PC-9 (cell line): ENCODE measurements around the gene GPR34. TPM values are rescaled to one million over a fixed set of nuclear protein-coding genes. Genes with fewer than 3 reads are reported as not detected.

Source experiments
- BruUV-seq: library from RNA; stranded (reverse); fragments of 400-500 nt; replicated peaks from 2 replicates; lab custom pipeline; 2021; lab: Mats Ljungman, UMichigan
- CTCF ChIA-PET: fragments of 300-600 bp; sonication (Branson Sonifier 250); formaldehyde crosslinking; loops from one replicate; lab custom pipeline; 2022; ENCODE audit warnings: antibody characterized with exemption; lab: Charles Lee
- POLR2A ChIA-PET: fragments of 300-600 bp; sonication (Branson Sonifier 250); formaldehyde crosslinking; loops from one replicate; lab custom pipeline; 2022; ENCODE audit warnings: antibody characterized with exemption; ENCODE audit not compliant: unreplicated experiment; lab: Charles Lee
- DNase-seq, 2 experiments: peaks; one replicate each; pipeline versions ENCODE4 v3.0.0 to v3.0.0-alpha.2; 2015 to 2022; ENCODE audit warnings: mixed read lengths in 1 of 2
- H2AFZ ChIP-seq: fragments of 200-600 bp; sonication (generic); 2 replicates; pipeline ENCODE4 v1.8.1; 2017; ENCODE audit warnings: antibody characterized with exemption
- H3F3A ChIP-seq: fragments of 200-600 bp; sonication (generic); 2 replicates; pipeline ENCODE4 v1.8.1; 2017; ENCODE audit warnings: antibody characterized with exemption, mild to moderate bottlenecking, low read depth; ENCODE audit not compliant: insufficient read depth
- H3K27ac ChIP-seq: fragments of 200-600 bp; sonication (generic); 2 replicates; pipeline ENCODE4 v1.6.1; 2016; ENCODE audit warnings: mixed run types
- H3K27me3 ChIP-seq: fragments of 200-600 bp; sonication (generic); 2 replicates; pipeline ENCODE4 v1.6.1; 2016; ENCODE audit warnings: low read depth, mixed run types; ENCODE audit not compliant: insufficient read depth
- H3K36me3 ChIP-seq: fragments of 200-600 bp; sonication (generic); 2 replicates; pipeline ENCODE4 v1.6.1; 2016; ENCODE audit warnings: low read depth, mixed run types
- H3K4me1 ChIP-seq: fragments of 200-600 bp; sonication (generic); replicated peaks from 2 replicates; pipeline ENCODE4 v1.6.1; 2016; ENCODE audit warnings: mixed run types; ENCODE audit not compliant: insufficient read depth
- H3K4me2 ChIP-seq: fragments of 200-600 bp; sonication (generic); 2 replicates; pipeline ENCODE4 v1.6.1; 2017; ENCODE audit warnings: mixed run types
- H3K4me3 ChIP-seq: fragments of 200-600 bp; sonication (generic); 2 replicates; pipeline ENCODE4 v1.6.1; 2016; ENCODE audit warnings: mixed run types
- H3K79me2 ChIP-seq: fragments of 200-600 bp; sonication (generic); 2 replicates; pipeline ENCODE4 v1.6.1; 2017; ENCODE audit warnings: low read depth, mixed run types
- H3K9me2 ChIP-seq: fragments of 200-600 bp; sonication (generic); 2 replicates; pipeline ENCODE4 v1.8.1; 2017; ENCODE audit warnings: mild to moderate bottlenecking; ENCODE audit not compliant: insufficient read depth
- H3K9me3 ChIP-seq: fragments of 200-600 bp; sonication (generic); 2 replicates; pipeline ENCODE4 v1.8.1; 2016; ENCODE audit warnings: low read depth; ENCODE audit not compliant: insufficient read depth
- H4K20me1 ChIP-seq: fragments of 200-600 bp; sonication (generic); 2 replicates; pipeline ENCODE4 v1.8.1; 2017; ENCODE audit not compliant: insufficient read depth
- EZH2 ChIP-seq: fragments of 200-600 bp; sonication (generic); IDR thresholded peaks from 2 replicates; pipeline ENCODE4 v1.8.0; 2017; ENCODE audit warnings: antibody characterized with exemption, low read depth
- intact Hi-C: fragments of 100-400 bp; cut with micrococcal nuclease; formaldehyde crosslinking; loops from one replicate; pipeline ENCODE4 v1.10.0; 2022; ENCODE audit not compliant: unreplicated experiment
- total RNA-seq: library from RNA; stranded (reverse); gene quantifications from 2 replicates; pipeline ENCODE4 v1.2.3, GENCODE V29; 2021
- TF ChIP-seq, protein P1 (sequence below): fragments of 200-600 bp; sonication (generic); conservative IDR thresholded peaks from 2 replicates; pipeline ENCODE4 v1.6.1; 2017; ENCODE audit warnings: mixed run types, antibody characterized with exemption, mild to moderate bottlenecking, moderate library complexity

GPR34 gene
- total RNA-seq, 1 experiment from 2014 or later, result not detected

GRCh38 chrX:41655631-41656030, 33.1 kb upstream of the GPR34 start:
- no peaks in the 10 kb centered on the region for H3K36me3 ChIP-seq
- no peak for DNase-seq
- no peaks in the 10 kb centered on the region for H3K9me3 ChIP-seq
- no peak overlapping the region for H3K4me2 ChIP-seq
- no peaks in the 10 kb centered on the region for H3F3A ChIP-seq
- intact Hi-C loops, result no loop called here
- no peak overlapping the region for H3K27ac ChIP-seq
- TF ChIP-seq, protein P1, sequence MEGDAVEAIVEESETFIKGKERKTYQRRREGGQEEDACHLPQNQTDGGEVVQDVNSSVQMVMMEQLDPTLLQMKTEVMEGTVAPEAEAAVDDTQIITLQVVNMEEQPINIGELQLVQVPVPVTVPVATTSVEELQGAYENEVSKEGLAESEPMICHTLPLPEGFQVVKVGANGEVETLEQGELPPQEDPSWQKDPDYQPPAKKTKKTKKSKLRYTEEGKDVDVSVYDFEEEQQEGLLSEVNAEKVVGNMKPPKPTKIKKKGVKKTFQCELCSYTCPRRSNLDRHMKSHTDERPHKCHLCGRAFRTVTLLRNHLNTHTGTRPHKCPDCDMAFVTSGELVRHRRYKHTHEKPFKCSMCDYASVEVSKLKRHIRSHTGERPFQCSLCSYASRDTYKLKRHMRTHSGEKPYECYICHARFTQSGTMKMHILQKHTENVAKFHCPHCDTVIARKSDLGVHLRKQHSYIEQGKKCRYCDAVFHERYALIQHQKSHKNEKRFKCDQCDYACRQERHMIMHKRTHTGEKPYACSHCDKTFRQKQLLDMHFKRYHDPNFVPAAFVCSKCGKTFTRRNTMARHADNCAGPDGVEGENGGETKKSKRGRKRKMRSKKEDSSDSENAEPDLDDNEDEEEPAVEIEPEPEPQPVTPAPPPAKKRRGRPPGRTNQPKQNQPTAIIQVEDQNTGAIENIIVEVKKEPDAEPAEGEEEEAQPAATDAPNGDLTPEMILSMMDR, result no peak
- no peak for TF ChIP-seq EZH2
- CTCF ChIA-PET, result no interaction called here
- no peak overlapping the region for H3K4me3 ChIP-seq
- POLR2A ChIA-PET, result no interaction called here
- H2AFZ ChIP-seq, result no peak overlapping the region
- no peaks in the 10 kb centered on the region for H4K20me1 ChIP-seq
- H3K79me2 ChIP-seq, result no peaks in the 10 kb centered on the region
- no peaks in the 10 kb centered on the region for H3K27me3 ChIP-seq
- no peaks in the 10 kb centered on the region for H3K9me2 ChIP-seq
- BruUV-seq, result no TSS peak
- H3K4me1 ChIP-seq, result no peaks in the 10 kb centered on the region

DNA sequence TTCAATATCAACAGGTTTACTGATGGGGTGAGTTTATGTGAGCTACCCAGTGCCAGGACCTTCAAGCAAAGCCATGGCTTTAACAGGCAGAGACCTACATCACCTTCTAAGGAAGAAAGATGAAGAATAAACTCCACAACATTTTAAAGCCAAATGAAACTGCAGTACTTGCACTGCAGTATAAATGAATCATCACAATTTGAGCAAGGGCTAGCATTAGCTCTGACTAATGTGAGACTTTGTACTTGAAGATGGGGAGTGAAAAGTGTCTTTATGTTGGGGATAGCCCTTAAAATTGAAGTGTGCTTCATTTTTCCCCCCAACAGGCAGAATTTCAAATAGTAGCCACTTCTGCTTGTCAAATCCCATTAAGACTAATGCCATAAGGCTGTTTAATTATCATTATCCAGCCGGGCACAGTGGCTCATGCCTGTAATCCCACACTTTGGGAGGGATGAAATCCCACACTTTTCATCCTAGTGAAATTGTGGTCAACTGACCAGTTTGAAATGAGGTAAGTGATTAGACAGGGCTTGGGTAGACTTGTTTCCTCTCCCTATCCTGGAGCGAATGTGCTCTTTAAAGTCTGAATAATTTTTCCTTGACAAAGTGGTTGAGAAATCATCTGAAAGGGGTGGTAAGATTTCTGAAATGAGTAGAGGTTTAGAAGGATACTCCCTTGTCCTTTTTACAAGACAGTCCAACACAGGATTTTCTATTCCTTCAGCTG, 27.2 kb upstream of the GPR34 start:
- Histone ChIP-seq H3K4me2 (no peak overlapping the region), H3K27ac (no peak overlapping the region), H3K9me2 (no peaks in the 10 kb centered on the region), H2AFZ (no peak overlapping the region), H3K4me3 (no peak overlapping the region), H3K9me3 (no peaks in the 10 kb centered on the region), H3K4me1 (no peaks in the 10 kb centered on the region), H3K79me2 (no peaks in the 10 kb centered on the region), H3K27me3 (no peaks in the 10 kb centered on the region), H3K36me3 (no peaks in the 10 kb centered on the region), H3F3A (no peaks in the 10 kb centered on the region), H4K20me1 (no peaks in the 10 kb centered on the region)
- intact Hi-C loops, result no loop called here
- ChIA-PET POLR2A (no interaction called here), CTCF (no interaction called here)
- BruUV-seq, result no TSS peak
- TF ChIP-seq EZH2, result no peak
- TF ChIP-seq, protein P1, result no peak
- DNase-seq, result no peak

DNA sequence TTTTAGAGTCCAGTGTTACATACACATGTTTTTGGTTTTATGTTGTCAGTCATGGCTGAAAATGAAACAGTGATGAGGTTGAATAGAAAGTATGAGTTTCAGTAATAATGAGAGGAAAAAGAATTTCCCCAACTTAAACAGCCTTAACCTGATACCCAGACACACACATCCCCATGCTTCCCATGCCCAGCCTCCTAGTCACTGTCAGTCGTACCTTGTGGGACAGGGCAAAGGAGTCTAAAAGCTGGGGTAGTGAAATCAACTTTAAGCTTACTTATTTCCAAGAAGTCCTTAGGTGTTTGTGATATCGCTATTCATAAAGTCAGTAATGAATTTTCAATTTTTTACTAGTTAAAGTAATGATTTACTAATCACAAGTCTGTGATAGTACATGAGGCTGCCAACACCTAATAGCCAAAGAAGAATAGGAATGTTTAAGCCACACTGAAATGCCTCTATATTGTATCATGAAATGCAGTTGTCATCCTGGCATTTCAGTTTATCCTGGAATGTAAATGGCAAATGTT, 24.3 kb upstream of the GPR34 start:
- intact Hi-C loops, result no loop called here
- TF ChIP-seq EZH2, result no peak
- TF ChIP-seq, protein P1, result no peak
- no peaks in the 10 kb centered on the region for H3K36me3 ChIP-seq
- no peaks in the 10 kb centered on the region for H3K27me3 ChIP-seq
- no TSS peak for BruUV-seq
- ChIA-PET POLR2A (no interaction called here), CTCF (no interaction called here)
- H3K9me3 ChIP-seq, result no peaks in the 10 kb centered on the region
- no peaks in the 10 kb centered on the region for H4K20me1 ChIP-seq
- no peaks in the 10 kb centered on the region for H3K4me1 ChIP-seq
- no peak overlapping the region for H2AFZ ChIP-seq
- no peak overlapping the region for H3K4me3 ChIP-seq
- no peaks in the 10 kb centered on the region for H3K79me2 ChIP-seq
- no peaks in the 10 kb centered on the region for H3K9me2 ChIP-seq
- H3K27ac ChIP-seq, result no peak overlapping the region
- no peak overlapping the region for H3K4me2 ChIP-seq
- DNase-seq, result no peak
- no peaks in the 10 kb centered on the region for H3F3A ChIP-seq
